Hepatocyte (in vitro differentiated cells): ENCODE measurements around the gene GNE. TPM values are rescaled to one million over a fixed set of nuclear protein-coding genes. Genes with fewer than 3 reads are reported as not detected.

Experiments used
- DNase-seq: peaks from one replicate; pipeline ENCODE4 v3.0.0-alpha.2; 2016; ENCODE audit warnings: low spot score
- H2AFZ ChIP-seq: fragments of 200-600 bp; sonication (generic); 2 replicates; pipeline ENCODE4 v1.6.0; 2016; ENCODE audit warnings: antibody characterized with exemption, mild to moderate bottlenecking
- H3K27ac ChIP-seq: fragments of 200-600 bp; sonication (generic); 2 replicates; pipeline ENCODE4 v1.5.1; 2016; ENCODE audit warnings: mild to moderate bottlenecking
- H3K27me3 ChIP-seq: fragments of 200-600 bp; sonication (generic); 2 replicates; pipeline ENCODE4 v1.6.1; 2016
- H3K36me3 ChIP-seq: fragments of 200-600 bp; sonication (generic); replicated peaks from 2 replicates; pipeline ENCODE4 v1.5.1; 2016; ENCODE audit warnings: low read depth; ENCODE audit not compliant: insufficient read depth
- H3K4me1 ChIP-seq: fragments of 200-600 bp; sonication (generic); 2 replicates; pipeline ENCODE4 v1.5.1; 2016; ENCODE audit warnings: mild to moderate bottlenecking, moderate library complexity; ENCODE audit not compliant: insufficient read depth
- H3K4me2 ChIP-seq: fragments of 200-600 bp; sonication (generic); 2 replicates; pipeline ENCODE4 v1.6.0; 2016
- H3K4me3 ChIP-seq: fragments of 200-600 bp; sonication (generic); 2 replicates; pipeline ENCODE4 v1.5.1; 2016; ENCODE audit warnings: mild to moderate bottlenecking
- H3K79me2 ChIP-seq: fragments of 200-600 bp; sonication (generic); 2 replicates; pipeline ENCODE4 v1.6.0; 2017; ENCODE audit warnings: mild to moderate bottlenecking
- H3K9me2 ChIP-seq: fragments of 200-600 bp; sonication (generic); replicated peaks from 2 replicates; pipeline ENCODE4 v1.6.0; 2017; ENCODE audit warnings: mild to moderate bottlenecking; ENCODE audit not compliant: insufficient read depth
- H3K9me3 ChIP-seq: fragments of 200-600 bp; sonication (generic); 2 replicates; pipeline ENCODE4 v1.5.1; 2016; ENCODE audit warnings: low read depth, mild to moderate bottlenecking
- H4K20me1 ChIP-seq: fragments of 200-600 bp; sonication (generic); 2 replicates; pipeline ENCODE4 v1.6.0; 2016; ENCODE audit warnings: mild to moderate bottlenecking; ENCODE audit not compliant: insufficient read depth, poor library complexity, severe bottlenecking
- CTCF ChIP-seq: fragments of 200-600 bp; sonication (generic); IDR thresholded peaks from 2 replicates; pipeline ENCODE4 v1.5.1; 2016; ENCODE audit warnings: antibody characterized with exemption, mild to moderate bottlenecking; ENCODE audit not compliant: poor library complexity
- EZH2 ChIP-seq: fragments of 200-600 bp; sonication (generic); IDR thresholded peaks from 2 replicates; pipeline ENCODE4 v1.6.1; 2016; ENCODE audit warnings: antibody characterized with exemption, mild to moderate bottlenecking, borderline replicate concordance
- EZH2phosphoT487 ChIP-seq: fragments of 200-600 bp; sonication (generic); IDR thresholded peaks from one replicate; pipeline ENCODE4 v1.6.1; 2018; ENCODE audit warnings: antibody characterized with exemption, mild to moderate bottlenecking, low read depth, moderate library complexity; ENCODE audit not compliant: unreplicated experiment, severe bottlenecking
- WGBS: methylation state at CpG from one replicate; pipeline ENCODE4 v1.1.6; 2016; ENCODE audit warnings: low lambda C conversion rate; ENCODE audit errors: missing lambda C conversion rate; 5-methylcytosine and 5-hydroxymethylcytosine counted together
- polyA plus RNA-seq: library from polyadenylated mRNA; unstranded; fragments of >200 nt; fragmentation: Nextera tagmentation; extraction: Ambion mirVana; gene quantifications from 2 replicates; pipeline ENCODE4 v1.2.1, GENCODE V29; 2016
- total RNA-seq: library from RNA; depleted of rRNA; stranded (reverse); fragments of >200 nt; gene quantifications from 2 replicates; pipeline ENCODE4 v1.2.3, GENCODE V29; 2014

GNE gene
- total and polyA plus RNA-seq, 2 experiments from 2014 or later = 6.5 to 14.9 TPM

GRCh38 chr9:36263683-36264082 lies 5.4 kb upstream of the GNE start:
- 90% methylated on average over 2 of the region's 2 CpGs for WGBS
- no peaks in the 10 kb centered on the region for H4K20me1 ChIP-seq
- no peaks in the 10 kb centered on the region for H3K4me1 ChIP-seq
- no peak overlapping the region for H3K4me2 ChIP-seq
- H3K9me3 ChIP-seq = no peaks in the 10 kb centered on the region
- DNase-seq = no peak
- no peak overlapping the region for H2AFZ ChIP-seq
- peaks cover 4% of the 10 kb centered on the region for H3K79me2 ChIP-seq
- TF ChIP-seq CTCF (no peak), EZH2phosphoT487 (no peak), EZH2 (no peak)
- no peaks in the 10 kb centered on the region for H3K27me3 ChIP-seq
- no peaks in the 10 kb centered on the region for H3K9me2 ChIP-seq
- no peak overlapping the region for H3K4me3 ChIP-seq
- no peaks in the 10 kb centered on the region for H3K36me3 ChIP-seq
- no peak overlapping the region for H3K27ac ChIP-seq

GRCh38 chr9:36258996-36259533 lies 817 bp upstream of the GNE start:
- peak overlapping the region; percentile 75 for H3K4me2 ChIP-seq
- H3K4me3 ChIP-seq = peak overlapping the region; percentile 41
- 77% methylated on average over 7 of the region's 7 CpGs for WGBS
- peak overlapping the region; percentile 85 for H3K27ac ChIP-seq
- no peaks in the 10 kb centered on the region for H3K27me3 ChIP-seq
- no peak for DNase-seq
- H3K9me2 ChIP-seq = no peaks in the 10 kb centered on the region
- no peaks in the 10 kb centered on the region for H3K36me3 ChIP-seq
- TF ChIP-seq CTCF (no peak), EZH2phosphoT487 (no peak), EZH2 (no peak)
- no peaks in the 10 kb centered on the region for H3K9me3 ChIP-seq
- H3K4me1 ChIP-seq = no peaks in the 10 kb centered on the region
- H3K79me2 ChIP-seq = peaks cover 36% of the 10 kb centered on the region
- H2AFZ ChIP-seq = peak overlapping the region; percentile 67
- no peaks in the 10 kb centered on the region for H4K20me1 ChIP-seq

GRCh38 chr9:36251428-36251827 lies 6.8 kb downstream of the GNE start:
- H3K4me1 ChIP-seq = no peaks in the 10 kb centered on the region
- H4K20me1 ChIP-seq = peaks cover 16% of the 10 kb centered on the region
- no peak for TF ChIP-seq EZH2
- no peak for TF ChIP-seq EZH2phosphoT487
- TF ChIP-seq CTCF = no peak
- H3K9me2 ChIP-seq = no peaks in the 10 kb centered on the region
- H3K9me3 ChIP-seq = no peaks in the 10 kb centered on the region
- peaks cover 72% of the 10 kb centered on the region for H3K79me2 ChIP-seq
- H3K27me3 ChIP-seq = no peaks in the 10 kb centered on the region
- H3K4me2 ChIP-seq = no peak overlapping the region
- H2AFZ ChIP-seq = no peak overlapping the region
- no peaks in the 10 kb centered on the region for H3K36me3 ChIP-seq
- H3K4me3 ChIP-seq = no peak overlapping the region
- H3K27ac ChIP-seq = no peak overlapping the region
- DNase-seq = no peak
- WGBS = 100% methylated on average over 1 of the region's 1 CpG

- 93% methylated on average over 1 of the region's 1 CpG for WGBS
- Histone ChIP-seq H3K79me2 (peaks cover 60% of the 10 kb centered on the region), H3K9me3 (no peaks in the 10 kb centered on the region), H3K9me2 (no peaks in the 10 kb centered on the region), H2AFZ (no peak overlapping the region), H3K4me2 (no peak overlapping the region), H3K4me1 (no peaks in the 10 kb centered on the region), H3K27ac (no peak overlapping the region), H3K36me3 (no peaks in the 10 kb centered on the region), H3K27me3 (no peaks in the 10 kb centered on the region), H3K4me3 (no peak overlapping the region), H4K20me1 (peaks cover 16% of the 10 kb centered on the region)
- TF ChIP-seq CTCF (no peak), EZH2phosphoT487 (no peak), EZH2 (no peak)
- no peak for DNase-seq
Measured at GRCh38 chr9:36250079-36250478, 8.2 kb downstream of the GNE start.
